ENCODE results near the gene RHO.

Gene RHO

DNA sequence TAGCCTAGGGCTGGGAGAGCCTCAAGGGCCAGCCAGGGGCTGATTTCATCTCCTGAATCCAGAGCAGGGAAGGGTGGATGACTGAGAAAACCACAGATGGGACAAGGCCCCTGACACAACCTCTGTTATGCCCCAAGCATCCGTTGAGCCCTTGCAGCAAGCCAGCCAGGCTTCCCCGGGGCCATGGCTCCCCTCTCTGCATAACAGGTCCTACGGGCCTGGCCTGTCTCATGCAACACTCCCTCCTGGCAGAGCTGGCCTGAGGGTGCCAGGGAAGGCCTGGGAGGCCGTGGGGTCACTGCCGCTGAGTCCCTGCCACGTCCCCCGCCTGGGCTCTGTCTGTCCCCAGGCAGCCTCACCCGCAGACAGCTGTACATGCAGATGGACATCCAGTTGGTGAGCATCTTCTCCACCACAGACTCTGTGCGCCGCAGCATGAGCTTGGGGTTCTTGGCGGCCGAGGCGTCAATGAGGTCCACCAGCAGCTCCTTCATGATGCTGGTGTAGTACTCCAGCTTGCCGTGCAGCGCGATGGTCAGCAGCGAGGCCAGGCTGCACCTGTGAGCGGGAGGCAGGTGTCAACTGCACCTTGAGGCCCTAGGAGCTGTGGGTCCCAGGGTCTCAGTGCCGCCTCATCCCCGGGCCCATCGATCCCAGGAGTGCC is 36.7 kb downstream of the RHO start:
- ChIA-PET POLR2A (interaction anchor here (1.5 kb wide), 1 partner anchor 249 kb away, joined by 5 read pairs; a partner anchor contains a TSS), CTCF (no interaction called here)
- TF ChIP-seq SUZ12 (IDR thresholded peaks at IDR 0.05) (no peak), FOXA1 (IDR thresholded peaks at IDR 0.05) (no peak), TARDBP (IDR thresholded peaks at IDR 0.05) (no peak), L3MBTL2 (conservative IDR thresholded peaks at IDR 0.05) (no peak), NFRKB (IDR thresholded peaks at IDR 0.05) (no peak), FOXK2 (IDR thresholded peaks at IDR 0.05) (no peak), ELF4 (IDR thresholded peaks at IDR 0.05) (no peak), BHLHE40 (IDR thresholded peaks at IDR 0.05; ENCODE audit: borderline replicate concordance) (no peak), ZNF384 (IDR thresholded peaks at IDR 0.05) (no peak), HDGF (IDR thresholded peaks at IDR 0.05; ENCODE audit: borderline replicate concordance) (no peak), SP1 (IDR thresholded peaks at IDR 0.05) (no peak), LEF1 (IDR thresholded peaks at IDR 0.05; ENCODE audit: borderline replicate concordance) (no peak), ARNT (IDR thresholded peaks at IDR 0.05) (no peak), PKNOX1 (IDR thresholded peaks at IDR 0.05) (no peak), FOXM1 (IDR thresholded peaks at IDR 0.05; ENCODE audit: borderline replicate concordance) (no peak)

DNA sequence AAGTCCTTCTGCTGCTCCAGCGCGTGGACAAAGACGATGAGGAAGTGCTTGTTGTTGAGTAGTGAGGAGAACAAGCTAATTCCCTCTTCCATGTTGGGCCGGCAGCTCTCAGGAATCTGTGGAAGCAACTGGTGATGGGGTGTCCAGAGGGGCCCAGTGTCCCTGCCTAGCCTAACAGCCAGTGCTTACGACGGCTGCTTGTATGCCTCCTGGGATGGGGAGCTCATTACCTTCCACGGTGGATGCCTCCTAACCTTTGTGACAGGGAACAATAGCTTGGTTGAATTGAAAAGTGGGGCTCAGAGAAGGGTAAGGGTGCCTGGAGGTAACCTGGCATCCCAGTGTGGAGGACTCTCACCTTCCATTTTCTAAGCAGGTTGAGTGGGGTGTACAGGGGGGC is 37.5 kb downstream of the RHO start:
- DNase-seq (ENCODE audit: extremely low spot score) = no peak
- ChIA-PET CTCF (no interaction called here), POLR2A (interaction anchor here (1.5 kb wide), 1 partner anchor 250 kb away, joined by 5 read pairs; a partner anchor contains a TSS)
- TF ChIP-seq LEF1 (IDR thresholded peaks at IDR 0.05; ENCODE audit: borderline replicate concordance) (no peak), TARDBP (IDR thresholded peaks at IDR 0.05) (no peak), SP1 (IDR thresholded peaks at IDR 0.05) (no peak)

More for the DNA sequence above, 36.7 kb downstream of the RHO start:
- DNase-seq (ENCODE audit: extremely low spot score) = no peak

DNA sequence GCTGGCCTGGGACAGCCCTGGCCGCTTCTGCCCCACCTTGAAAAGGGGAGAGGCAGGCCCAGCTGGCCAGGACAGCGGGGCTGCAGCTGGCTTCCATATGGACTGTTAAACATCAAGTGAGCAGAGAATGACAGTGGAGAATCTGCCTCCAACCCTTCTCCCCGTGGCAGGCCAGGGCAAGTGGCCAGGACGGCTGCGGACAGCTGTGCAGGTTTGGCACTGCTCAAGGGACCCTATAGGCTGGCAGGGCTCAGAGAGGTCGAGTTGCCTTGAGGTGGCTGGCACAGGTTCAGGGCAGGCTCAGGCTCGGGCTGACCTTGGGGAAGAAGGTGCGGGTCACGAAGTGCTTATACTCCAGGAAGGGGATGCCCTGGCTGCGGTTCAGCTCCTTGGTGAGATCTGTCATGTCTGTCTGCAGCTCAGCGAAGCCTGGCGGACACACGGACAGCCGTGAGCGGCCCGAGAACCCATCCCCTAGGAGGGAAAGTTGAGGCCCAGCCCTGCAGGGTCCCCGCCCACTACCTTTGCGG is 38.8 kb downstream of the RHO start:
- ChIA-PET POLR2A (no interaction called here), CTCF (no interaction called here)
- DNase-seq (ENCODE audit: extremely low spot score) = no peak
- no peak for TF ChIP-seq SP1 (IDR thresholded peaks at IDR 0.05)
- TF ChIP-seq LEF1 (IDR thresholded peaks at IDR 0.05; ENCODE audit: borderline replicate concordance) = no peak
- no peak for TF ChIP-seq L3MBTL2 (conservative IDR thresholded peaks at IDR 0.05)
- TF ChIP-seq HDGF (IDR thresholded peaks at IDR 0.05; ENCODE audit: borderline replicate concordance) = no peak
- TF ChIP-seq FOXM1 (IDR thresholded peaks at IDR 0.05; ENCODE audit: borderline replicate concordance) = no peak

GRCh38 chr3:129567939-129568338 is 39.5 kb downstream of the RHO start:
- DNase-seq (ENCODE audit: extremely low spot score) = no peak
- POLR2A ChIA-PET = no interaction called here
- no peak for TF ChIP-seq SUZ12 (IDR thresholded peaks at IDR 0.05)
- TF ChIP-seq BHLHE40 (IDR thresholded peaks at IDR 0.05; ENCODE audit: borderline replicate concordance) = no peak
- TF ChIP-seq TARDBP (IDR thresholded peaks at IDR 0.05) = no peak
- TF ChIP-seq PKNOX1 (IDR thresholded peaks at IDR 0.05) = no peak
- no peak for TF ChIP-seq SP1 (IDR thresholded peaks at IDR 0.05)
- TF ChIP-seq ARNT (IDR thresholded peaks at IDR 0.05) = no peak
- TF ChIP-seq FOXA1 (IDR thresholded peaks at IDR 0.05) = no peak
- no peak for TF ChIP-seq CTBP1 (IDR thresholded peaks at IDR 0.05; ENCODE audit: borderline replicate concordance)
- CTCF ChIA-PET = no interaction called here

GRCh38 chr3:129569856-129570255 is 41.4 kb downstream of the RHO start:
- POLR2A ChIA-PET = no interaction called here
- TF ChIP-seq TARDBP (IDR thresholded peaks at IDR 0.05) (no peak), SUZ12 (IDR thresholded peaks at IDR 0.05) (no peak), ARNT (IDR thresholded peaks at IDR 0.05) (no peak), CTBP1 (IDR thresholded peaks at IDR 0.05; ENCODE audit: borderline replicate concordance) (no peak), NFRKB (IDR thresholded peaks at IDR 0.05) (no peak), PKNOX1 (IDR thresholded peaks at IDR 0.05) (no peak), FOXA1 (IDR thresholded peaks at IDR 0.05) (no peak)
- CTCF ChIA-PET = no interaction called here
- no peak for DNase-seq (ENCODE audit: extremely low spot score)

GRCh38 chr3:129571605-129572547 is 43.4 kb downstream of the RHO start:
- ChIA-PET POLR2A (interaction anchor here (1.3 kb wide), 1 partner anchor 10 kb away, joined by 3 read pairs; no protein-coding TSS in a partner anchor), CTCF (no interaction called here)
- TF ChIP-seq FOXM1 (IDR thresholded peaks at IDR 0.05; ENCODE audit: borderline replicate concordance) = no peak
- TF ChIP-seq ZNF384 (IDR thresholded peaks at IDR 0.05) = no peak
- TF ChIP-seq FOXA1 (IDR thresholded peaks at IDR 0.05) = no peak
- no peak for TF ChIP-seq ELF4 (IDR thresholded peaks at IDR 0.05)
- no peak for DNase-seq (ENCODE audit: extremely low spot score)
